Measurements from ENCODE around the gene ELK4.

GRCh38 chr1:205666372-205667166 lies 34.8 kb upstream of the ELK4 start:
- TF ChIP-seq CTCF (IDR thresholded peaks at IDR 0.05) (no peak), POLR2A (IDR thresholded peaks at IDR 0.05) (no peak)

All from esophagus squamous epithelium (tissue), 4 donors.